HG03025 (cell line): ENCODE results near the gene ARHGAP4.

Source experiments
- ATAC-seq: cut with Tn5 transposase; IDR thresholded peaks from one replicate; pipeline ENCODE4 v1.9.1; 2021; ENCODE audit warnings: mild to moderate bottlenecking, moderate library complexity; ENCODE audit not compliant: unreplicated experiment, low FRiP score

ARHGAP4 gene

GRCh38 chrX:153925739-153926551, at the start of gene ARHGAP4:
Gene ARHGAP4 (minus strand): TSS chrX:153926264. CDS start chrX:153926202, 62 bp downstream.
- ATAC-seq: no peak

DNA sequence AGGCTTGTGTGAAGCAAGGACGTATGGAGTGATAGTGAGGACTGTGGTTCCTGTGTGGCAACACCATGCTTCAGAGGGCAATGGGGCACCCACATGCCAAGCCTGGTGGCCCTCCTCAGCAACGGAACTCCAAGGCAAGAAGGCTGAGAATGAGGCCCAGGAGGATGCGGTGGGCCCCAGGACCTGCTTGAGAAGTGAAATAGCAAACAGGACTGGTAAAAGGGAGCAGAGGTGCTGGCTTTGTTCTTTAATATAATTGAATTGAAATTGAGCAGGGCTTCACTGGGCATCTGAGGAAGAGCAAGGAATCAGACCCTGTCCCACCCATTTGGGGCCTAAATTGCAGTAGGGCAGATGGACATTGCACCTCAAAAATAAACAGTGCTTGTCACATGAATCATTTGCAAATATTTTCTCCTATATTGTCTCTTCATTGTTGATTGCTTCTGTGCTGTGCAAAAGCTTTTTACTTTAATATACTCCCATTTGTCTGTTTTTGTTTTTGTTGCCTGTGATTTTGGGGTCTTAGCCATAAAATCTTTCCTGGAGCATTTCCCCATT, 48.7 kb upstream of the ARHGAP4 start:
- ATAC-seq: no peak

GRCh38 chrX:153974003-153974725, 48.1 kb upstream of the ARHGAP4 start:
- ATAC-seq: no peak

DNA sequence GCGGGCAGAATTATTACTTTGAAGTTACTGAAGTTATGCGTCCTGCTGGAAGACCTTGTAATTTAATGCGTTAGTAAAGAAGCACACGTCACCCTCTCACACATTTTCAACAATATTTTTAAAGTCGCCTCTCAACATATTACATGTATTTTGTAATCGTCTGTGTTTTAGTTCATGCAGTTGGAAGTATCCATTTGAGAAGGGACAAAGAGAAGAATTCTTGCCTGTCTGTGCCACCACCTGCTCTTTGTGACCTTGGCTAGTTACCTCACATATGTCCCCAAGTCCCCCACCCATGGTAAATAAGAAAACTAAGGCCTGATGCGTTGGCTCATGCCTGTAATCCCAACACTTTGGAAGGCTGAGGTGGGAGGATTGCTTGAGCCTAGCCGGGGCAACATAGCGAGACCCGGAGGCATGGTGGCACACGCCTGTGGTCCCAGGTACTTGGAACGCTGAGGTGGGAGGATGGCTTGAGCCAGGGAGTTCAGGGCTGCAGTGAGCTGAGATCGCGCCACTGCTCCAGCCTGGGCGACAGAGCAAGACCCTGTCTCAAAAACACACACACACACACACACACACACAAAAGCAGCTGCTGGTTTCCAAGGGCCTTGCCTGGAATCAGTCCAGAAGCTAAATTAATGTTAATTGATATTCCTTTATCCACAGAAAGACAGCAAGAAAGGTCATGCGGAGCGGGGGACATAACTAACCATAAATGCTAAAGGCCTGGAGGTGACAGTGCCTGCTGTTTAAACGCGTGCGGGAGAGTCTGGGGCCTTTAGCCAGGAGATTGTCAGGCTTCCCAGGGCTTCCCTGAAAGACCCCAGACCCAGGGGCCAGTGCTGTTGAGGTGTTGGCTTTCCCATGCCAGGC, 47.3 kb upstream of the ARHGAP4 start:
- no peak for ATAC-seq

- peak; percentile 49 for ATAC-seq
Measured at GRCh38 chrX:153972368-153973126, 46.5 kb upstream of the ARHGAP4 start, which contains the start of gene TMEM187. Gene TMEM187 (plus strand): TSS chrX:153972754. CDS start chrX:153982063, 9,309 bp downstream.

GRCh38 chrX:153971450-153972367, 45.6 kb upstream of the ARHGAP4 start, which contains the start of gene HCFC1:
Gene HCFC1 (minus strand): TSS chrX:153971818. CDS start chrX:153970840, 978 bp downstream.
- peak; percentile 53 for ATAC-seq

DNA sequence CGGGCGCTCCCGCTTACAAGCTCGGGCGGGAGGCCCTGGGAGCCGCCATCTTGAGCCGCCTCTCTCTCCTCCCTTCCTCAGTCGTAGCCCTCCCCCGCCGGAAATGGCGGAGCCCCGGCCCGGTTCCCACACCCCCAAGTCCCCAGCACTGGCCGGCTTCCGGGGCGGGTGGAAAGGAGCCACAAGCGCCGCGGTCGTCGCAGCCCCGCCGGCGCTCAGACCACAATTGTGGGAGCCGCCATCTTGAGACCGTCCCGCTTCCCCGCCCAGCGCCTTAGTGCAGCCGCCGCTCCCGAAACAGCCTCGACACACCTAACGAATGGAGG, 45.0 kb upstream of the ARHGAP4 start:
- ATAC-seq: peak; percentile 38

GRCh38 chrX:153970357-153971123, 44.5 kb upstream of the ARHGAP4 start:
- ATAC-seq: peak; percentile 11

GRCh38 chrX:153969904-153970356, 43.9 kb upstream of the ARHGAP4 start:
- no peak for ATAC-seq

DNA sequence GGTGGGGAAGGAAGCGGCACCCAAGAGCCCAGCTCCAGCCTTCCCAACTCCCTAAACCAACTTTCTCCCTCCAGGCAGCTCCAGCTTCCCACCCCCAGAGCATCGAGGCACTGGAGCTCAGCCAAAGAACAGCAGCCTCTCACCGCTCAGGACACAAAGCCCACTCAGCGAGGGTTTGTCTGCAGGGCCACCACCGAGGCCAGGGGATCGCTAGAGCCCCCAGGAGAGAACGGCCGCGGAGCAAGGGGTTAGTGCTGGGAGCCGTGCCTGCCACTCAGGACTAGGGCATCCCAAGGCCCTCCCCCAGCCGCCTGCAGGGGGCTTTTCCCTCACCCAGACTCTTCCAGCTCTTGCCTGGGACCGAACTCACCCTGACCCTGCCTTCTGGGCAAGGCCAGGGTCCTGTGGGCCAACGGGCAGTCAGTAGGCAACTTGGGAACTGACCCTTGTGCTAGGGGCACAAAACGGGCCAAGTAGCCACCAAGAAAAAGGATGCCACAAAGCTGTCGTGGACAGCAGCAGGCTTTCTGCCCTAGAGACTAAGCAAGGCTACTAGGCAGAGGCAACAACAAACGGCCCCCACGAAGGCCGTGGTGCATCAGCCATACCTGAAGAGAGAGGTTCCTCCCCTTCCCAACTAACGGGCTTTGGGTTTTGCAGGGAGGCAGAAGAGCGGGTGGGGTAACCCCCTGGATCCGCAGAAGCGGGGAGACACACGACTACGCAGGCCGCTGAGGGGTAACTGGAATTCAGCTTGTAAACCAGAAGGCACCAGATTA, 43.2 kb upstream of the ARHGAP4 start:
- no peak for ATAC-seq

GRCh38 chrX:153968754-153969124, 42.7 kb upstream of the ARHGAP4 start:
- no peak for ATAC-seq

GRCh38 chrX:153968255-153968654, 42.2 kb upstream of the ARHGAP4 start:
- no peak for ATAC-seq

DNA sequence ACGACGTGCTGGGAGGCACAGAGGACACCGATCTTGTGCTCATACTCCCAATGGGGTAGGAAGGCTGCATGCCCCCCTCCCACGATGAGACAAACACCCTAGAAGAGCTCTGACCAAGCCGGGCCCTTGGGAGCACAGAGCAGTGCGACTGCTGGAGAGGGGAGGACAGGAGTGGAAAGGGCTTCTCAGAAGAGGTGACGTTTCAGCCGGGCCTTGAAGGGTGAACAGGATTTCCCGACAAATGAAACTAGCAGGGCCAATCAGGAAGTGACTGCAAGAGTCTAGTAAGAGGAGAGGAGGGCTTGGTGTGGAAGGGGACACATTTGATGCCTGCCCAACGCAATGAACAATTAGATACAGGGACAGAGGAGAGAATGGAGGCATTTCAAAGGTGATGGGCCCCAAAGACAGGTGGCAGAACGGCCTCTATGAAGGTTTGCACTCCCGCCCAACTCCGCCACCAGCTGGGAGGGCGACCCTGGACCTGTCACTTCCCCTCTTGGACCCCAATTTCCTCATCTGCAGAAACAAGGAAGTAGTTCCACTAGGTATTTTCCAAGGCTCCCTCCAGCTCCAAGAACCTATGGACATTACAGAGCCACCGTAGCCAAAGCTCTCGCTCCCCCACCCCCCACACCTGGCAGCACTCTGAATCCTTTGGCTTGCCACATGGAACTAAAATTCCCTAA, 41.6 kb upstream of the ARHGAP4 start:
- no peak for ATAC-seq

DNA sequence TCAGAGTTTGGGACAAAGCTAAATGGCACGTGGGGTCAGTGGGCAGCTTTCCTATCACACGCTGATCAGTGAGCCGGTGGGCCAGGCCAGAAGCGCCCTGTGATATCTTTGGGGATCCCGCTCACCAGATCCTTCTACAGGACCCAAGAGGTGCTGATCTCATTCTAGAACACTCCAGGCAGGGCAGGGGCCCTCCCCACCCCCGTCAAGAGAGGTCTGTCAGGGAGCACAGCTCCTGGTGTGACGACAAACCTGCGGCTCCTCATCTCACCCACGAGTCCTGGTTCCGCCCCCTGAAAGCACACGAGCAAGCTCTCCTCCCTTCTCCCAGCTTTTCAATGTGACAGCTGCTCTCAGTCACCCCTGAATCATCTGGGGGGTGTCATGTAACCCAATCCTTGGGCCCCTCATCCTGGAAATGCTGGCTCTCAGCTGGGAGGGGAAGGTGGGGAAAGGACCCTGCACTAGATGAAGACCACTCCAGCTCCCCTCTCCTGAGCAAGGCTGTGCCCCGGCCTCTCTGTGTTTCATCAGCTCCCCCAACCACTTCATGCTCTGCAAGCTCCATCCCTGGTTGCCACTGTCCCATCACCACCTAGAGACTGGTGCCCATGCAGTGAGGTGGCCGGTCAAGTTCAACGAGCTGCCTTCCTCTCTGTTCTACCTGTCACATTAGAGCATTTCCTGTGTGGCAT, 40.9 kb upstream of the ARHGAP4 start:
- no peak for ATAC-seq

GRCh38 chrX:153966283-153966688, 40.2 kb upstream of the ARHGAP4 start:
- ATAC-seq: no peak

DNA sequence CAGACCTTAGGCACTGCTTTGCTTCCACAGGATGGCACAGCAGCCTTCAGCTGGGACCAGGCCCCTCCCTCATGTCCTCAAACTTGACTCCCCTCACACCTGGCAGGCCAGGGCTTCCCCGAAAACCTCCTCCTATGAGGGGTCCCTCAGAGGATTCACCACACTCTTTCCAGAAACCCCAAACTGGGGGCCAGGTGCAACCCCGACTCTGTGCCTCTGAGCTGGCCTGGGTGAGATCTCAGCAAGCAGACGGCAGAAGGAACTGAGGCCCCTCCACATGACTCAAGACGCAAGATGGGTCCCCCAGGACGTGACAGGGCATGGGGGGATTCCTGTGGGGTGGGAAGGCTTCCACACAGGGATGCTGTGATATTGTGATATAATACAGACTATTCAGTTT, 39.3 kb upstream of the ARHGAP4 start:
- ATAC-seq: no peak
